HG03280 (cell line): ENCODE data around the gene ACTN1.

Source experiments
- ATAC-seq: cut with Tn5 transposase; IDR thresholded peaks from one replicate; pipeline ENCODE4 v1.9.1; 2021; ENCODE audit warnings: mild to moderate bottlenecking, moderate library complexity; ENCODE audit not compliant: unreplicated experiment

Gene ACTN1

GRCh38 chr14:68892961-68893360, 86.1 kb downstream of the ACTN1 start:
- ATAC-seq, result no peak

GRCh38 chr14:68891851-68892660, 87.0 kb downstream of the ACTN1 start:
- ATAC-seq, result no peak

GRCh38 chr14:68890173-68890931, 88.8 kb downstream of the ACTN1 start:
- no peak for ATAC-seq

GRCh38 chr14:68888883-68889282, 90.2 kb downstream of the ACTN1 start:
- no peak for ATAC-seq

GRCh38 chr14:68888025-68888850, 90.9 kb downstream of the ACTN1 start:
- no peak for ATAC-seq

- ATAC-seq, result no peak
Observed at GRCh38 chr14:68886109-68886434, 93.0 kb downstream of the ACTN1 start.

GRCh38 chr14:68885226-68886108, 93.6 kb downstream of the ACTN1 start:
- ATAC-seq, result no peak

GRCh38 chr14:68884031-68885030, 94.8 kb downstream of the ACTN1 start:
- ATAC-seq, result no peak

GRCh38 chr14:68882235-68882634, 96.9 kb downstream of the ACTN1 start:
- ATAC-seq, result no peak

- no peak for ATAC-seq
Observed at GRCh38 chr14:68881396-68881795, 97.7 kb downstream of the ACTN1 start.

- no peak for ATAC-seq
Observed at GRCh38 chr14:68880581-68881105, 98.5 kb downstream of the ACTN1 start.

- no peak for ATAC-seq
Observed at GRCh38 chr14:68879841-68880575, 99.1 kb downstream of the ACTN1 start.

- no peak for ATAC-seq
Observed at GRCh38 chr14:68879321-68879781, 99.8 kb downstream of the ACTN1 start.

GRCh38 chr14:68878908-68879307, 100.2 kb downstream of the ACTN1 start:
- no peak for ATAC-seq

- ATAC-seq, result no peak
Observed at GRCh38 chr14:68877993-68878575, 101.0 kb downstream of the ACTN1 start.

- ATAC-seq, result no peak
Observed at GRCh38 chr14:68876976-68877375, 102.1 kb downstream of the ACTN1 start.

- no peak for ATAC-seq
Observed at GRCh38 chr14:68874746-68875155, 104.4 kb downstream of the ACTN1 start.

GRCh38 chr14:68873376-68873775, 105.7 kb downstream of the ACTN1 start:
- no peak for ATAC-seq
